ENCODE results near the gene CYTH3. TPM values are rescaled to one million over a fixed set of nuclear protein-coding genes. Genes with fewer than 3 reads are reported as not detected.

Gene CYTH3
- total and polyA plus RNA-seq, 9 of the 15 experiments (the other 6 are each of a cell fraction or from before 2014, with no cell fraction given) = 0.25 to 15.2 (median 11.4) TPM

- TF ChIP-seq ARID3B (CRISPR knock-in tag; IDR thresholded peaks at IDR 0.05; ENCODE audit: borderline replicate concordance) (no peak), LCOR (CRISPR knock-in tag; IDR thresholded peaks at IDR 0.05) (no peak), MBD2 (IDR thresholded peaks at IDR 0.05; ENCODE audit: borderline replicate concordance, low read depth) (no peak), ZNF212 (CRISPR knock-in tag; IDR thresholded peaks at IDR 0.05) (no peak), SRSF3 (IDR thresholded peaks at IDR 0.05; ENCODE audit: insufficient read depth, low read length) (no peak), REST (IDR thresholded peaks at IDR 0.05; ENCODE audit: borderline replicate concordance) (no peak), REST (CRISPR knock-in tag; IDR thresholded peaks at IDR 0.05; ENCODE audit: low read depth) (no peak), TCFL5 (CRISPR knock-in tag; conservative IDR thresholded peaks at IDR 0.05) (no peak), CREB3L1 (IDR thresholded peaks at IDR 0.05; ENCODE audit: borderline replicate concordance, low read depth) (no peak), HDAC2 (IDR thresholded peaks at IDR 0.05) (no peak)
Observed at GRCh38 chr7:6175645-6176044, 96.8 kb downstream of the CYTH3 start (continued).

Data from K562 (cell line).